Erythroblast (primary cell): ENCODE measurements around the gene SRSF12.

ENCODE experiments used
- GATA1 ChIP-seq: IDR thresholded peaks from 2 replicates; pipeline ENCODE4 v1.6.1; 2011; ENCODE audit warnings: low read depth, mild to moderate bottlenecking, control low read depth, low read length, moderate library complexity
- POLR2A ChIP-seq: IDR thresholded peaks from 2 replicates; pipeline ENCODE4 v1.6.1; 2011; ENCODE audit warnings: mild to moderate bottlenecking, low read length

DNA sequence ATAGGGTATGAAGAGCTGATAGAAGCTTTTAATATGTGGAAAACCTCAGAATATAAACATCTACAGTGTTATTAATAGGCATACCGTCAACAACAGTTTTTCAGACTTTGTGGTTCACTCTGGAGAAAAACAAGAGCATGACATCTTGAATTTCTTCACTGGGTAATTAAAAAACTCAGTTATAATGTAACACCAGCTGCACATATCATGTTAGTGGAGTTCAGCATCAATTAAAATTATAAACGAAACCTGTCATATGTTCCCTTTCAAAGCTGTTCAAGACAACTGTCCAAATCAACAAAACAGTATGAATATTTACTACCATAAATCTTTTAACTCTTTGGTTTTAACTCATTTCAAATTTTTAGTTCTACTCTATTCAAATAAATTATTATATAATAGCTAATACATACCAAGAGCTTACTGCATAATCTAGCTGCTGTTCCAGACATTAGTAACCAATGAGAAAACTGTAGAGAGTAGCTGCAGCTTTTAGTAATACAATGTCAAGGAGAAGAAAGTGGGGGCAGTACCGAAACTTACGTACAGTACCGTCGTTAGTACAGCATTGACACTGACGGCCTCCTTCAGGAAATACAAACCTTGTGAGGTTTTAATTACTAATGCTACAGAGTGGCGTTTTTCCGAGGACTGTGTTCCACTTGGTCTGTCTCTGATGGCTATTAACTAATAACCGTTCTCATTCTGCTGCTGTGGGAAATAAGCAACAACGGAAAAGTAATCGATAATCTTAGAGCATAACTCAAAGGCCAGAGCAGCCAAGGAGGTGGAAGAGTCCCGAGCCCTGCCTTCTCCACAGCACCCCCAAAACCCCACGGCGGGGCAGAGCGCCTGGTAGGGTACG, 27.5 kb upstream of the SRSF12 start:
- no peak for TF ChIP-seq POLR2A
- no peak for TF ChIP-seq GATA1
